ENCODE measurements around the gene CILP. TPM values are rescaled to one million over a fixed set of nuclear protein-coding genes. Genes with fewer than 3 reads are reported as not detected.

The CILP gene
- total RNA-seq, 1 experiment from 2014 or later: 0.04 TPM

GRCh38 chr15:65207280-65207840 is 3.9 kb downstream of the CILP start:
- Histone ChIP-seq H4K5ac (ENCODE audit: insufficient read length, low read depth, low read length) (no peak overlapping the region), H3K4me1 (ENCODE audit: insufficient read depth, low read length) (no peaks in the 10 kb centered on the region), H4K91ac (ENCODE audit: insufficient read length, low read depth, low read length) (no peak overlapping the region), H2BK15ac (ENCODE audit: low read depth, low read length) (no peak overlapping the region), H3K9ac (ENCODE audit: extremely low read depth, insufficient read length, low read length) (no peak overlapping the region), H3K23me2 (ENCODE audit: insufficient read length, low read depth, low read length, poor library complexity, severe bottlenecking) (no peaks in the 10 kb centered on the region), H4K8ac (replicated peaks; ENCODE audit: insufficient read length, low read depth, low read length) (no peak overlapping the region), H3K18ac (ENCODE audit: insufficient read length, low read depth, low read length) (no peak overlapping the region), H3K27me3 (ENCODE audit: insufficient read depth, low read length) (no peaks in the 10 kb centered on the region), H3K14ac (ENCODE audit: insufficient read depth, low read length) (no peak overlapping the region; the same call in 1 of the 2 replicates), H3K23ac (ENCODE audit: insufficient read length, low read depth, low read length) (no peak overlapping the region), H3K56ac (ENCODE audit: insufficient read length, low read depth, low read length) (no peak overlapping the region), H3K4ac (ENCODE audit: low read depth, low read length) (no peak overlapping the region), H2BK20ac (ENCODE audit: low read depth, low read length, poor library complexity, severe bottlenecking) (no peak overlapping the region), H2AFZ (ENCODE audit: low read length) (no peak overlapping the region), H3K79me1 (ENCODE audit: insufficient read depth, low read depth, low read length, poor library complexity, severe bottlenecking) (no peaks in the 10 kb centered on the region), H2AK5ac (ENCODE audit: insufficient read length, low read length) (no peak overlapping the region), H2BK5ac (ENCODE audit: insufficient read length, low read length) (no peak overlapping the region), H2BK120ac (ENCODE audit: low read depth, low read length, poor library complexity, severe bottlenecking) (no peak overlapping the region), H3K9me3 (ENCODE audit: control insufficient read depth, low read depth, low read length) (no peaks in the 10 kb centered on the region), H3K27ac (ENCODE audit: insufficient read length, low read depth, low read length) (no peak overlapping the region), H3T11ph (ENCODE audit: low read length) (no peak overlapping the region), H3K4me2 (ENCODE audit: insufficient read depth, insufficient read length, low read length) (no peak overlapping the region), H3K79me2 (ENCODE audit: insufficient read depth, low read length) (no peaks in the 10 kb centered on the region), H4K20me1 (ENCODE audit: control insufficient read depth, insufficient read depth, insufficient read length) (no peaks in the 10 kb centered on the region), H2BK12ac (ENCODE audit: insufficient read length, low read depth, low read length) (no peak overlapping the region)
- peaks cover 2% of the 10 kb centered on the region; the same call in 1 of the 2 replicates for H3K27me3 Mint-ChIP-seq (ENCODE audit: low read depth)
- no peaks in the 10 kb centered on the region for H3K9me3 Mint-ChIP-seq
- H3K4me1 Mint-ChIP-seq: peaks cover 12 to 24% of the 10 kb centered on the region in 2 experiments
- peak overlapping the region in 1 of 3 experiments; percentile 15; a peak in 1 of 7 replicates for H3K27ac Mint-ChIP-seq
- no CpG with 5 or more reads among the region's 6 CpGs for WGBS (ENCODE audit: extremely low coverage, insufficient read length, low lambda C conversion rate)
- no peak for TF ChIP-seq CTCF (conservative IDR thresholded peaks at IDR 0.05)
- no peak for DNase-seq
- no peak overlapping the region for H3K4me3 Mint-ChIP-seq
- no peaks in the 10 kb centered on the region for H3K36me3 Mint-ChIP-seq (ENCODE audit: insufficient read depth in 1 of 3, low read depth in 3 of 3)

Measured in H9 (cell line).